ENCODE measurements around the gene PTPN22.

Gene PTPN22

GRCh38 chr1:113868387-113869083 is 3.0 kb downstream of the PTPN22 start:
- no peak for TF ChIP-seq MYC (IDR thresholded peaks at IDR 0.05; ENCODE audit: low read depth, low read length)
- TF ChIP-seq POLR2A (IDR thresholded peaks at IDR 0.05; ENCODE audit: extremely low read depth, insufficient read length), result no peak
- TF ChIP-seq CTCF (IDR thresholded peaks at IDR 0.05; ENCODE audit: low read depth, low read length), result no peak
- no peak overlapping the region for H3K4me3 ChIP-seq (ENCODE audit: low read depth, low read length)
- DNase-seq (ENCODE audit: low read depth), result peak; percentile 19

DNA sequence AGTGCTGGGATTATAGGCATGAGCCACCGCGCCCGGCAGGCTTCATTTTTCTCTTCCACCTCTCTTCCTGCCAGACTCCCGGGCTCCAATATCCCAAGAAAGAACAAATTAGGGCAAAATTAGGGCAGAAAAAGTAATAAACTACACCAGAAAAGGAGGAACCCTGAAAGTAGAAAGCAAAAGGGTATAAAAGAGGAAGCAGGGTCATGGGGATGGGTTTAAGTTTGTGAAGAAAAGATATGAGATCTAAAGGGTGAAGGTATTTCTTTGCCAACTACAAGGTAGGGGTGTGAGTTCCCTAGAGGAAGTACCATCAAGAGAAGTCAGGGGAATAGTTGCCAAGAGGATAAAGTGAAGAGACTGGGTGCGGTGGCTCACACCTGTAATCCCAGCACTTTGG is 9.9 kb downstream of the PTPN22 start:
- TF ChIP-seq MAX (IDR thresholded peaks at IDR 0.05; ENCODE audit: low read depth, low read length) (no peak), POLR2A (IDR thresholded peaks at IDR 0.05; ENCODE audit: extremely low read depth, insufficient read length) (no peak)
- H3K4me3 ChIP-seq (ENCODE audit: low read depth, low read length), result no peak overlapping the region
- peak; percentile 27 for DNase-seq (ENCODE audit: low read depth)

GRCh38 chr1:113860891-113861290 is 10.6 kb downstream of the PTPN22 start:
- DNase-seq (ENCODE audit: low read depth), result no peak
- no peak overlapping the region for H3K4me3 ChIP-seq (ENCODE audit: low read depth, low read length)

DNA sequence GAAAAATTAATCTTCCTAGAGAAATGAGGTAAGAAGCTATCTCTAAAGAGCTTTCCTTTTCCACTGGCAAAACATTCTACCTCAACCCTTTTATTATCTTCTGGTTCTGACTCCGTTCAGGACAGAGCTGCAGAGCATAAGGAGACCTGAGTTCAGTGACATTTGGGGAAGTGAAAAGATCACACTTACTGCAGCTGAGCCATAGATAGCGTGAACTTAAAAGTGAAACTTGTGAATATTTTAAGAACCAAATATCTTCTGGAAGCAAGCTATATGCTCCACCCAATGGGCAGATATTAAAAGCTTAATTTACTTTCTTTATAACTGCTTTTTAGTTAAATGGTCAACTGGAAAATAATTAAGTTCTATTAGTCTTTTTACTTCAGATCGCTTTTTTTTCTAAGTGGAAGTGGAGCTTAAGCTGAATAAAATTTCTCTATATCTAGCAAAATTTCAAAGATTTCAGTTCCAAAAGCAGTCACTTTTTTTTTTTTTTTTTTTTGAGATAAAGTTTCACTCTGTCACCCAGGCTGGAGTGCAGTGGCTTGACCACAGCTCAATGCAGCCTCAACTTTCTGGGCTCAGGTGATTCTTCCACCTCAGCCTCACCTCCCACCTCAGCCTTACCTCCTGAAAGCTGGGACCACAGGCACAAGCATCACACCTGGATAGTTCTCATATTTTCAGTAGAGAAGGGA is 11.9 kb downstream of the PTPN22 start:
- H3K4me3 ChIP-seq (ENCODE audit: low read depth, low read length), result no peak overlapping the region
- no peak for TF ChIP-seq MAX (IDR thresholded peaks at IDR 0.05; ENCODE audit: low read depth, low read length)
- TF ChIP-seq CTCF (IDR thresholded peaks at IDR 0.05; ENCODE audit: low read depth, low read length), result no peak
- no peak for TF ChIP-seq POLR2A (IDR thresholded peaks at IDR 0.05; ENCODE audit: extremely low read depth, insufficient read length)
- no peak for TF ChIP-seq MYC (IDR thresholded peaks at IDR 0.05; ENCODE audit: low read depth, low read length)
- peak; percentile 51 for DNase-seq (ENCODE audit: low read depth)

More at GRCh38 chr1:113860891-113861290, 10.6 kb downstream of the PTPN22 start:
- no peak for TF ChIP-seq MAX (IDR thresholded peaks at IDR 0.05; ENCODE audit: low read depth, low read length)
- no peak for TF ChIP-seq POLR2A (IDR thresholded peaks at IDR 0.05; ENCODE audit: extremely low read depth, insufficient read length)
- no peak for TF ChIP-seq MYC (IDR thresholded peaks at IDR 0.05; ENCODE audit: low read depth, low read length)
- no peak for TF ChIP-seq CTCF (IDR thresholded peaks at IDR 0.05; ENCODE audit: low read depth, low read length)

DNA sequence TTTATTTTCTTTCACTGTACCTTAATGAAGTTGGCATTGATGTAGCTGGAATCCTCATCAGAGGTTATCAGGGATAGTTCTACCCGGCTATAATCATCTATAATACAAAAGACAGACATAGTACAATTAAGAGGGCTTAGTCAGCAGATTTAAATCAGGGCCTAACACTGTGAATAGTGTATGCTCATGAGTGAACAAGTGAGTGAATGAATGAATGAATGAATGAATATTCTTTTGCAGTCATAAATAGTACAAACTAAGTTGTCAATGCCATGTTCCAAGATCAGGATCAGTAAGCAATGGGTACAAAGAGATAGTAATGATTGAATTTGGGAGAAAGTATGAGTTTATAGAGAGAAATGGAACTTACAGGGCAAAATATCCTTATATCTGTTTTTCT is 12.5 kb downstream of the PTPN22 start:
- no peak overlapping the region for H3K4me3 ChIP-seq (ENCODE audit: low read depth, low read length)
- no peak for TF ChIP-seq POLR2A (IDR thresholded peaks at IDR 0.05; ENCODE audit: extremely low read depth, insufficient read length)
- TF ChIP-seq MAX (IDR thresholded peaks at IDR 0.05; ENCODE audit: low read depth, low read length), result no peak
- no peak for TF ChIP-seq MYC (IDR thresholded peaks at IDR 0.05; ENCODE audit: low read depth, low read length)
- no peak for TF ChIP-seq CTCF (IDR thresholded peaks at IDR 0.05; ENCODE audit: low read depth, low read length)
- no peak for DNase-seq (ENCODE audit: low read depth)

DNA sequence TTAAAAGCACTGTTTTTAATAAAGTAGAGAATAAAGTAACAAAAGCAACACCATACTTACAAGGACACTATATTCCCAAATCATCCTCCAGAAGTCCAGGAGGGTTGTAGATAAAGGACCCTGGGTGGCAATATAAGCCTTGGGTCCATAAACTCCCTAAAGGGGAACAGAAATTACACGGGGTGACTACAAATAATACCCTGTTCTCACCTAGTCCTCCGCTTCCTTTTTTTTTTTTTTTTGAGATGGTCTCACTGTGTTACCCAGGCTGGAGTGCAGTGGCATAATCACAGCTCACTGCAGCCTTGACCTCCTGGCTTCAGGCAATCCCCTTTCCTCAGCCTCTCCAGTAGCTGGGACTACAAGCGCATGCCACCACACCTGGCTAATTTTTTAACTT is 13.1 kb downstream of the PTPN22 start:
- DNase-seq (ENCODE audit: low read depth), result no peak
- no peak for TF ChIP-seq CTCF (IDR thresholded peaks at IDR 0.05; ENCODE audit: low read depth, low read length)
- no peak overlapping the region for H3K4me3 ChIP-seq (ENCODE audit: low read depth, low read length)

All from NB4 (cell line).